Measurements from ENCODE around the gene ATP5F1B. TPM values are rescaled to one million over a fixed set of nuclear protein-coding genes. Genes with fewer than 3 reads are reported as not detected.
A peak's percentile ranks its signal among the peaks of the same experiment; 100 is the strongest.

ATP5F1B gene
- total and polyA plus RNA-seq, 2 of the 13 experiments (the other 11 are each of a cell fraction or from before 2014, with no cell fraction given): 1,051 to 1,180 TPM

- TF ChIP-seq ZNF891 (CRISPR knock-in tag; IDR thresholded peaks at IDR 0.05) (peak; percentile 95), ZZZ3 (CRISPR knock-in tag; IDR thresholded peaks at IDR 0.05; ENCODE audit: borderline replicate concordance) (0 out of 2 replicates have a peak, but pooled peaks have one; percentile 21), STAT6 (CRISPR knock-in tag; IDR thresholded peaks at IDR 0.05; ENCODE audit: borderline replicate concordance) (no peak), CBFB (CRISPR knock-in tag; IDR thresholded peaks at IDR 0.05) (0 out of 2 replicates have a peak, but pooled peaks have one; percentile 41), WIZ (CRISPR knock-in tag; IDR thresholded peaks at IDR 0.05) (no peak), ZNF264 (CRISPR knock-in tag; IDR thresholded peaks at IDR 0.05) (no peak), SMAD1 (CRISPR knock-in tag; IDR thresholded peaks at IDR 0.05; ENCODE audit: borderline replicate concordance, low read depth) (peak; percentile 89; the same call in 1 of the 2 replicates), FOXA3 (CRISPR knock-in tag; IDR thresholded peaks at IDR 0.05) (no peak; the same call in none of the 2 replicates), BRCA1 (CRISPR knock-in tag; IDR thresholded peaks at IDR 0.05) (peak; percentile 77; the same call in 1 of the 2 replicates), ZNF724P (CRISPR knock-in tag; IDR thresholded peaks at IDR 0.05; ENCODE audit: borderline replicate concordance) (no peak), SKI (IDR thresholded peaks at IDR 0.05; ENCODE audit: partially characterized antibody) (peak; percentile 32), SNRNP70 (IDR thresholded peaks at IDR 0.05; ENCODE audit: low read depth, low read length) (no peak), FOXK2 (IDR thresholded peaks at IDR 0.05) (peak; percentile 52; the same call in 1 of the 2 replicates), FOXA1 (IDR thresholded peaks at IDR 0.05) (no peak), FOXA1 (CRISPR knock-in tag; IDR thresholded peaks at IDR 0.05) (no peak), SP4 (CRISPR knock-in tag; IDR thresholded peaks at IDR 0.05) (peak; percentile 80), SIN3A (IDR thresholded peaks at IDR 0.05; ENCODE audit: borderline replicate concordance, low read depth, low read length) (peak; percentile 92), ZNF703 (CRISPR knock-in tag; IDR thresholded peaks at IDR 0.05; ENCODE audit: borderline replicate concordance) (no peak), PHF8 (CRISPR knock-in tag; IDR thresholded peaks at IDR 0.05) (peak; percentile 99), ZNF225 (CRISPR knock-in tag; IDR thresholded peaks at IDR 0.05) (peak; percentile 22; the same call in 1 of the 2 replicates)
- TF ChIP-seq, protein P1, sequence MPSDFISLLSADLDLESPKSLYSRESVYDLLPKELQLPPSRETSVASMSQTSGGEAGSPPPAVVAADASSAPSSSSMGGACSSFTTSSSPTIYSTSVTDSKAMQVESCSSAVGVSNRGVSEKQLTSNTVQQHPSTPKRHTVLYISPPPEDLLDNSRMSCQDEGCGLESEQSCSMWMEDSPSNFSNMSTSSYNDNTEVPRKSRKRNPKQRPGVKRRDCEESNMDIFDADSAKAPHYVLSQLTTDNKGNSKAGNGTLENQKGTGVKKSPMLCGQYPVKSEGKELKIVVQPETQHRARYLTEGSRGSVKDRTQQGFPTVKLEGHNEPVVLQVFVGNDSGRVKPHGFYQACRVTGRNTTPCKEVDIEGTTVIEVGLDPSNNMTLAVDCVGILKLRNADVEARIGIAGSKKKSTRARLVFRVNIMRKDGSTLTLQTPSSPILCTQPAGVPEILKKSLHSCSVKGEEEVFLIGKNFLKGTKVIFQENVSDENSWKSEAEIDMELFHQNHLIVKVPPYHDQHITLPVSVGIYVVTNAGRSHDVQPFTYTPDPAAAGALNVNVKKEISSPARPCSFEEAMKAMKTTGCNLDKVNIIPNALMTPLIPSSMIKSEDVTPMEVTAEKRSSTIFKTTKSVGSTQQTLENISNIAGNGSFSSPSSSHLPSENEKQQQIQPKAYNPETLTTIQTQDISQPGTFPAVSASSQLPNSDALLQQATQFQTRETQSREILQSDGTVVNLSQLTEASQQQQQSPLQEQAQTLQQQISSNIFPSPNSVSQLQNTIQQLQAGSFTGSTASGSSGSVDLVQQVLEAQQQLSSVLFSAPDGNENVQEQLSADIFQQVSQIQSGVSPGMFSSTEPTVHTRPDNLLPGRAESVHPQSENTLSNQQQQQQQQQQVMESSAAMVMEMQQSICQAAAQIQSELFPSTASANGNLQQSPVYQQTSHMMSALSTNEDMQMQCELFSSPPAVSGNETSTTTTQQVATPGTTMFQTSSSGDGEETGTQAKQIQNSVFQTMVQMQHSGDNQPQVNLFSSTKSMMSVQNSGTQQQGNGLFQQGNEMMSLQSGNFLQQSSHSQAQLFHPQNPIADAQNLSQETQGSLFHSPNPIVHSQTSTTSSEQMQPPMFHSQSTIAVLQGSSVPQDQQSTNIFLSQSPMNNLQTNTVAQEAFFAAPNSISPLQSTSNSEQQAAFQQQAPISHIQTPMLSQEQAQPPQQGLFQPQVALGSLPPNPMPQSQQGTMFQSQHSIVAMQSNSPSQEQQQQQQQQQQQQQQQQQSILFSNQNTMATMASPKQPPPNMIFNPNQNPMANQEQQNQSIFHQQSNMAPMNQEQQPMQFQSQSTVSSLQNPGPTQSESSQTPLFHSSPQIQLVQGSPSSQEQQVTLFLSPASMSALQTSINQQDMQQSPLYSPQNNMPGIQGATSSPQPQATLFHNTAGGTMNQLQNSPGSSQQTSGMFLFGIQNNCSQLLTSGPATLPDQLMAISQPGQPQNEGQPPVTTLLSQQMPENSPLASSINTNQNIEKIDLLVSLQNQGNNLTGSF (CRISPR knock-in tag; IDR thresholded peaks at IDR 0.05): peak; percentile 76; the same call in 1 of the 2 replicates
- TF ChIP-seq, protein P2, sequence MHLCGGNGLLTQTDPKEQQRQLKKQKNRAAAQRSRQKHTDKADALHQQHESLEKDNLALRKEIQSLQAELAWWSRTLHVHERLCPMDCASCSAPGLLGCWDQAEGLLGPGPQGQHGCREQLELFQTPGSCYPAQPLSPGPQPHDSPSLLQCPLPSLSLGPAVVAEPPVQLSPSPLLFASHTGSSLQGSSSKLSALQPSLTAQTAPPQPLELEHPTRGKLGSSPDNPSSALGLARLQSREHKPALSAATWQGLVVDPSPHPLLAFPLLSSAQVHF (CRISPR knock-in tag; IDR thresholded peaks at IDR 0.05): no peak
These were observed at the start of gene ATP5F1B (continued) for GRCh38 chr12:56645717-56646446.

All from HepG2 (cell line).